ENCODE measurements around the gene TTC29. TPM values are rescaled to one million over a fixed set of nuclear protein-coding genes. Genes with fewer than 3 reads are reported as not detected.
A peak's percentile ranks its signal among the peaks of the same experiment; 100 is the strongest.

TTC29 gene
- total RNA-seq, 6 experiments from 2014 or later: 0.12 TPM; not detected in 5

DNA sequence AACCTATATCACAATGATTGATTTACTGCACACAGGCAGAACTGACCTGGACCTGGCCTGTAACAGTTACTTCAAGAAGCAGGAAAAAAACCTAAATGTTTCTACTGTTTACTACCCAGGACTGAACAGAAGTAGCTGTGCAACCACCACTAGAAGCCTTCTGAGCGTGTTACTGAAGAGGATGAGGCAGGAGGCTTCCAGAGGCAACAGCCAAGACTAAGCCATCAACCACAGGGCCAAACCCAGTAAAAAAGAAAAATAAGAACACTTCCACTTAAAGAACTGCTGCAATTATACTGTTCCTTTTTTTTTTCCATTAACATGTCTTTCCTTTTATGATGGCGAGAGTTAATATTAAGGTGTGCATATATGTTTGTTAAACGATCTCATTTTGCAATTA lies 29.4 kb upstream of the TTC29 start:
- Mint-ChIP-seq H3K4me3 (no peak overlapping the region), H3K36me3 (ENCODE audit: low read depth) (no peaks in the 10 kb centered on the region), H3K4me1 (ENCODE audit: low read depth) (peaks cover 21% of the 10 kb centered on the region), H3K27me3 (ENCODE audit: insufficient read depth) (no peaks in the 10 kb centered on the region), H3K9me3 (no peaks in the 10 kb centered on the region), H3K27ac (no peak overlapping the region)
- TF ChIP-seq, protein P1, sequence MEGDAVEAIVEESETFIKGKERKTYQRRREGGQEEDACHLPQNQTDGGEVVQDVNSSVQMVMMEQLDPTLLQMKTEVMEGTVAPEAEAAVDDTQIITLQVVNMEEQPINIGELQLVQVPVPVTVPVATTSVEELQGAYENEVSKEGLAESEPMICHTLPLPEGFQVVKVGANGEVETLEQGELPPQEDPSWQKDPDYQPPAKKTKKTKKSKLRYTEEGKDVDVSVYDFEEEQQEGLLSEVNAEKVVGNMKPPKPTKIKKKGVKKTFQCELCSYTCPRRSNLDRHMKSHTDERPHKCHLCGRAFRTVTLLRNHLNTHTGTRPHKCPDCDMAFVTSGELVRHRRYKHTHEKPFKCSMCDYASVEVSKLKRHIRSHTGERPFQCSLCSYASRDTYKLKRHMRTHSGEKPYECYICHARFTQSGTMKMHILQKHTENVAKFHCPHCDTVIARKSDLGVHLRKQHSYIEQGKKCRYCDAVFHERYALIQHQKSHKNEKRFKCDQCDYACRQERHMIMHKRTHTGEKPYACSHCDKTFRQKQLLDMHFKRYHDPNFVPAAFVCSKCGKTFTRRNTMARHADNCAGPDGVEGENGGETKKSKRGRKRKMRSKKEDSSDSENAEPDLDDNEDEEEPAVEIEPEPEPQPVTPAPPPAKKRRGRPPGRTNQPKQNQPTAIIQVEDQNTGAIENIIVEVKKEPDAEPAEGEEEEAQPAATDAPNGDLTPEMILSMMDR (IDR thresholded peaks at IDR 0.05): no peak
- no peak for DNase-seq

DNA sequence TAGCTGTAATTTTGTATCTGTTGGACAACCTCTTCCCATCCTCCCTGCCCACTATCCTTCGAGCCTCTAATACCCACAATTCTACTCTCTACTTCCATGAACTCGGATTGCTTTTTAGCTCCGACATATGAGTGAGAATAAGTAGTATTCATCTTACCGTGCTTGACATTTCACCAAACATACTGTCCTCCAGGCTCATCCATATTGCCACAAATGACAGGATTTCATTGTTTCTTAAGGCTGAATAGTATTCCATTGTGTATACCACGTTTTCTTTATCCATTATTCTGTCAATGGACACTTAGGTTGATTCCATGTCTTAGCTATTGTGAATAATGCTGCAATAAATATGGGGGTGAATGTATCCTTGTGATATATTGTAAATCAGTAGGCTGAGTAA lies 26.4 kb upstream of the TTC29 start:
- Mint-ChIP-seq H3K36me3 (ENCODE audit: low read depth) (no peaks in the 10 kb centered on the region), H3K4me3 (no peak overlapping the region), H3K4me1 (ENCODE audit: low read depth) (peaks cover 42% of the 10 kb centered on the region), H3K27me3 (ENCODE audit: insufficient read depth) (no peaks in the 10 kb centered on the region), H3K27ac (no peak overlapping the region), H3K9me3 (no peaks in the 10 kb centered on the region)
- TF ChIP-seq, protein P1 (IDR thresholded peaks at IDR 0.05): no peak
- no peak for DNase-seq

DNA sequence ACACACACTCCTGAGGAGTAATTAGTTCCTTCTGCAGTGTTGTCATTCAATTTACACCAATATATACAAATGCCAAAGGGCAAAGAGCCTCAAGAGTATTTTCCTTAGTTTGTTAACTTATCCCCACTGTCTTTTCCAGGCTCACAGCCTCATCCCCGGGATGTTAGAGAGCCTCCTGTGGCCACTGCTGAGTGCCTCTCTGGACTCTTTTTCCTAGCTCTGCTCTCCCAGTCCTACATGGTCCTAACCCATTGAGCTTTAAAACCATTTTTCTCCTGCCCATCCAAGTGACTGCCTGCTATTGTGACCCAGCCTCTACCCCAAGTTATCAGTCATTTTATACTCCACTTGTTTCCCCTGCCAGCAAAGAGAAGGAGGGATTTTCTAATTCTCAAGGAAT lies 23.5 kb upstream of the TTC29 start:
- Mint-ChIP-seq H3K9me3 (no peaks in the 10 kb centered on the region), H3K4me1 (ENCODE audit: low read depth) (peaks cover 25% of the 10 kb centered on the region), H3K4me3 (peak overlapping the region; percentile 31), H3K36me3 (ENCODE audit: low read depth) (peaks cover 7% of the 10 kb centered on the region), H3K27me3 (ENCODE audit: insufficient read depth) (peaks cover 3% of the 10 kb centered on the region; the same call in 1 of the 2 replicates), H3K27ac (peak overlapping the region; percentile 66)
- DNase-seq: no peak
- TF ChIP-seq, protein P1 (IDR thresholded peaks at IDR 0.05): no peak

DNA sequence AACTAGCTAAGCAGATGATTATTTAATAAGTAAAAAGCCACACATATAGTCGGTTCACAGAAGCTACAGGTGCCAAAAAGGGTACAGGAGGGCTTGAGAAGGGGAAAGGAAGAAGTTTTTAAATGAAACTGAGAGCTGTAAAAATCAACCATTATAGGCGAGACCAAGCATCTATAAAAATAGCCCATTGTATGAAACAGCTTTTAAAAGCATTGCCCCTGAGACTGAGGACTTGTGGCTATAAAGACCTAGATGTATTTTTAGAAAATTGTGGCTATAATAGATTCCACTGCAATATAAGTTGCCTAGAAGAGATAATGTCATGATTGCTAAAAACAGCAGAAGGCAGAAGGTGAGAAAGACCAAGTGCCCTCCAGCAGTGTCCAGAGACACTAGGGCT lies 15.0 kb upstream of the TTC29 start:
- Mint-ChIP-seq H3K4me3 (no peak overlapping the region), H3K9me3 (no peaks in the 10 kb centered on the region), H3K4me1 (ENCODE audit: low read depth) (peaks cover 55% of the 10 kb centered on the region), H3K36me3 (ENCODE audit: low read depth) (peaks cover 5% of the 10 kb centered on the region; the same call in 1 of the 2 replicates), H3K27ac (no peak overlapping the region), H3K27me3 (ENCODE audit: insufficient read depth) (peaks cover 4% of the 10 kb centered on the region)
- DNase-seq: no peak
- TF ChIP-seq, protein P1 (IDR thresholded peaks at IDR 0.05): no peak

GRCh38 chr4:146959692-146960091 lies 14.0 kb upstream of the TTC29 start:
- peaks cover 4% of the 10 kb centered on the region for H3K27me3 Mint-ChIP-seq (ENCODE audit: insufficient read depth)
- peaks cover 5% of the 10 kb centered on the region; the same call in 1 of the 2 replicates for H3K36me3 Mint-ChIP-seq (ENCODE audit: low read depth)

More at GRCh38 chr4:146959692-146960091, 14.0 kb upstream of the TTC29 start:
- TF ChIP-seq, protein P1 (IDR thresholded peaks at IDR 0.05): no peak
- H3K9me3 Mint-ChIP-seq: no peaks in the 10 kb centered on the region
- peak overlapping the region; percentile 31; the same call in 1 of the 2 replicates for H3K27ac Mint-ChIP-seq
- peak overlapping the region; percentile 3; the same call in 1 of the 2 replicates for H3K4me3 Mint-ChIP-seq
- peaks cover 62% of the 10 kb centered on the region for H3K4me1 Mint-ChIP-seq (ENCODE audit: low read depth)
- no peak for DNase-seq

Data from HFFc6 (cell line).